Measurements from ENCODE around the gene CYP2C8. TPM values are rescaled to one million over a fixed set of nuclear protein-coding genes. Genes with fewer than 3 reads are reported as not detected.

Gene CYP2C8
- total and polyA plus RNA-seq, 2 donors (not counting 3 experiments of a cell fraction or from before 2014, with no cell fraction given) = 0.06 TPM; not detected in 1

DNA sequence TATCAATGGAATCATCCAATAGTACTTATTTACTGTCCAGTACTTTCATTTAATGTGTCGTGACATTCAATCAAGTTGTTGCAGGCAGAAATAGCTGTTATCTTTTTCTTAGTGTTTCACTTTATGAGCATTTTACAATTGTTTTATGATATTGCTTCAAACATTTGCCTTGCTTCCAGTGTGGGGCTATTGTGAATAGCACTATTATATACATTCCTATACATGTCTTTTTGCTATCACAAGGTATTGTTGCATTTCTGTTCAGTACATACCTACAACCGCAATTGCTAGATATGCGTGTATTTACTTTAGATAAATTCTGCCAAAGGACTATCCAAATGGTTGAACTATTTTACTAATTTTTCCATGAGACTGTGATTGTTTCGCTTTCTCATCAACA lies 34.9 kb downstream of the CYP2C8 start:
- no peak overlapping the region for H3K4me3 ChIP-seq (replicated peaks in 1 of 3; ENCODE audit: insufficient read depth in 1 of 3, low read depth in 1 of 3, low read length in 3 of 3)
- H3K9ac ChIP-seq (replicated peaks; ENCODE audit: extremely low read depth, insufficient read depth, low read length) = no peak overlapping the region
- dilution Hi-C loops (cut with MboI; ENCODE audit: extremely low pct_ligation_motif_present, low sequenced_read_pairs) = no loop called here
- BruUV-seq (replicated peaks) = no TSS peak
- H4K20me1 ChIP-seq (replicated peaks; ENCODE audit: control insufficient read depth, extremely low read depth, insufficient read depth, low read length) = no peaks in the 10 kb centered on the region
- H3K27me3 ChIP-seq (ENCODE audit: control insufficient read depth in 2 of 2, insufficient read depth in 2 of 2, low read length in 2 of 2) = no peaks in the 10 kb centered on the region
- TF ChIP-seq FOS (IDR thresholded peaks at IDR 0.05; ENCODE audit: borderline replicate concordance, insufficient read depth, low read length) = no peak
- no peak for TF ChIP-seq GATA2 (IDR thresholded peaks at IDR 0.05; ENCODE audit: insufficient read depth, insufficient read length, low read depth, low read length)
- TF ChIP-seq POLR2AphosphoS5 (IDR thresholded peaks at IDR 0.05; ENCODE audit: insufficient read depth, low read depth, low read length) = no peak
- no peak for TF ChIP-seq POLR2A (IDR thresholded peaks at IDR 0.05; ENCODE audit: low read depth, low read length)
- TF ChIP-seq, protein P1, sequence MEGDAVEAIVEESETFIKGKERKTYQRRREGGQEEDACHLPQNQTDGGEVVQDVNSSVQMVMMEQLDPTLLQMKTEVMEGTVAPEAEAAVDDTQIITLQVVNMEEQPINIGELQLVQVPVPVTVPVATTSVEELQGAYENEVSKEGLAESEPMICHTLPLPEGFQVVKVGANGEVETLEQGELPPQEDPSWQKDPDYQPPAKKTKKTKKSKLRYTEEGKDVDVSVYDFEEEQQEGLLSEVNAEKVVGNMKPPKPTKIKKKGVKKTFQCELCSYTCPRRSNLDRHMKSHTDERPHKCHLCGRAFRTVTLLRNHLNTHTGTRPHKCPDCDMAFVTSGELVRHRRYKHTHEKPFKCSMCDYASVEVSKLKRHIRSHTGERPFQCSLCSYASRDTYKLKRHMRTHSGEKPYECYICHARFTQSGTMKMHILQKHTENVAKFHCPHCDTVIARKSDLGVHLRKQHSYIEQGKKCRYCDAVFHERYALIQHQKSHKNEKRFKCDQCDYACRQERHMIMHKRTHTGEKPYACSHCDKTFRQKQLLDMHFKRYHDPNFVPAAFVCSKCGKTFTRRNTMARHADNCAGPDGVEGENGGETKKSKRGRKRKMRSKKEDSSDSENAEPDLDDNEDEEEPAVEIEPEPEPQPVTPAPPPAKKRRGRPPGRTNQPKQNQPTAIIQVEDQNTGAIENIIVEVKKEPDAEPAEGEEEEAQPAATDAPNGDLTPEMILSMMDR (IDR thresholded peaks at IDR 0.05; ENCODE audit: extremely low read depth in 1 of 2, insufficient read depth in 1 of 2, low read depth in 1 of 2, low read length in 2 of 2) = no peak
- no peak for TF ChIP-seq JUN (IDR thresholded peaks at IDR 0.05; ENCODE audit: borderline replicate concordance, insufficient read depth, insufficient read length, low read depth)
- no peak for TF ChIP-seq MYC (IDR thresholded peaks at IDR 0.05; ENCODE audit: low read depth, low read length)
- TF ChIP-seq, protein P2, sequence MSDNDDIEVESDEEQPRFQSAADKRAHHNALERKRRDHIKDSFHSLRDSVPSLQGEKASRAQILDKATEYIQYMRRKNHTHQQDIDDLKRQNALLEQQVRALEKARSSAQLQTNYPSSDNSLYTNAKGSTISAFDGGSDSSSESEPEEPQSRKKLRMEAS (IDR thresholded peaks at IDR 0.05; ENCODE audit: insufficient read depth, insufficient read length) = no peak
- no peak for TF ChIP-seq EZH2 (IDR thresholded peaks at IDR 0.05; ENCODE audit: borderline replicate concordance, low read depth, low read length, severe bottlenecking)
- no peak overlapping the region for H2AFZ ChIP-seq (ENCODE audit: low read depth, low read length)
- no peaks in the 10 kb centered on the region for H3K79me2 ChIP-seq (ENCODE audit: control insufficient read depth, insufficient read depth, low read length)
- no peak overlapping the region for H3K27ac ChIP-seq (ENCODE audit: insufficient read depth, low read depth, low read length)
- ChIA-PET POLR2A (no interaction called here), CTCF (no interaction called here)
- no peaks in the 10 kb centered on the region for H3K36me3 ChIP-seq (ENCODE audit: control insufficient read depth in 2 of 2, extremely low read depth in 1 of 2, insufficient read depth in 2 of 2, low read length in 2 of 2)
- intact Hi-C loops (cut with micrococcal nuclease) = no loop called here
- no peaks in the 10 kb centered on the region for H3K4me1 ChIP-seq (ENCODE audit: control insufficient read depth, extremely low read depth, insufficient read depth, low read length)
- no peaks in the 10 kb centered on the region for H3K9me3 ChIP-seq (replicated peaks; ENCODE audit: control insufficient read depth, insufficient read depth, low read length)
- no peak overlapping the region for H3K4me2 ChIP-seq (ENCODE audit: insufficient read depth, low read length)
- no peaks in the 10 kb centered on the region for H3K9me1 ChIP-seq (replicated peaks; ENCODE audit: control insufficient read depth, extremely low read depth, insufficient read depth, low read length)
- FAIRE-seq (no peak), DNase-seq (ENCODE audit: low read depth, low spot score) (no peak)
